A673 (cell line): ENCODE results near the gene GLI3.

Experiments used
- EZH2 ChIP-seq: fragments of 200-600 bp; sonication (generic); IDR thresholded peaks from 2 replicates; pipeline ENCODE4 v1.6.1; 2017; ENCODE audit warnings: borderline replicate concordance, low read depth, mild to moderate bottlenecking, mixed read lengths, antibody characterized with exemption, low read length; ENCODE audit not compliant: poor library complexity, severe bottlenecking
- TF ChIP-seq, protein P1 (sequence below): fragments of 300-800, 200-600 bp; sonication (generic); conservative IDR thresholded peaks from 2 replicates; pipeline ENCODE4 v1.5.1; 2017; ENCODE audit warnings: low read depth, mild to moderate bottlenecking, antibody characterized with exemption, low read length, moderate library complexity, mixed read lengths

GRCh38 chr7:42161110-42161509 is 75.9 kb downstream of the GLI3 start:
- TF ChIP-seq, protein P1, sequence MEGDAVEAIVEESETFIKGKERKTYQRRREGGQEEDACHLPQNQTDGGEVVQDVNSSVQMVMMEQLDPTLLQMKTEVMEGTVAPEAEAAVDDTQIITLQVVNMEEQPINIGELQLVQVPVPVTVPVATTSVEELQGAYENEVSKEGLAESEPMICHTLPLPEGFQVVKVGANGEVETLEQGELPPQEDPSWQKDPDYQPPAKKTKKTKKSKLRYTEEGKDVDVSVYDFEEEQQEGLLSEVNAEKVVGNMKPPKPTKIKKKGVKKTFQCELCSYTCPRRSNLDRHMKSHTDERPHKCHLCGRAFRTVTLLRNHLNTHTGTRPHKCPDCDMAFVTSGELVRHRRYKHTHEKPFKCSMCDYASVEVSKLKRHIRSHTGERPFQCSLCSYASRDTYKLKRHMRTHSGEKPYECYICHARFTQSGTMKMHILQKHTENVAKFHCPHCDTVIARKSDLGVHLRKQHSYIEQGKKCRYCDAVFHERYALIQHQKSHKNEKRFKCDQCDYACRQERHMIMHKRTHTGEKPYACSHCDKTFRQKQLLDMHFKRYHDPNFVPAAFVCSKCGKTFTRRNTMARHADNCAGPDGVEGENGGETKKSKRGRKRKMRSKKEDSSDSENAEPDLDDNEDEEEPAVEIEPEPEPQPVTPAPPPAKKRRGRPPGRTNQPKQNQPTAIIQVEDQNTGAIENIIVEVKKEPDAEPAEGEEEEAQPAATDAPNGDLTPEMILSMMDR, result no peak
- no peak for TF ChIP-seq EZH2
